GM19328 (cell line): ENCODE data around the gene RNU5B-1.
"Not testable (repeated sequence)": the region's sequence is repeated elsewhere in the genome, so short reads cannot be mapped to it uniquely, and the experiment has no call there.

Experiments used
- ATAC-seq: cut with Tn5 transposase; IDR thresholded peaks from one replicate; pipeline ENCODE4 v1.9.1; 2021; ENCODE audit warnings: mild to moderate bottlenecking, moderate library complexity; ENCODE audit not compliant: unreplicated experiment

Gene RNU5B-1

DNA sequence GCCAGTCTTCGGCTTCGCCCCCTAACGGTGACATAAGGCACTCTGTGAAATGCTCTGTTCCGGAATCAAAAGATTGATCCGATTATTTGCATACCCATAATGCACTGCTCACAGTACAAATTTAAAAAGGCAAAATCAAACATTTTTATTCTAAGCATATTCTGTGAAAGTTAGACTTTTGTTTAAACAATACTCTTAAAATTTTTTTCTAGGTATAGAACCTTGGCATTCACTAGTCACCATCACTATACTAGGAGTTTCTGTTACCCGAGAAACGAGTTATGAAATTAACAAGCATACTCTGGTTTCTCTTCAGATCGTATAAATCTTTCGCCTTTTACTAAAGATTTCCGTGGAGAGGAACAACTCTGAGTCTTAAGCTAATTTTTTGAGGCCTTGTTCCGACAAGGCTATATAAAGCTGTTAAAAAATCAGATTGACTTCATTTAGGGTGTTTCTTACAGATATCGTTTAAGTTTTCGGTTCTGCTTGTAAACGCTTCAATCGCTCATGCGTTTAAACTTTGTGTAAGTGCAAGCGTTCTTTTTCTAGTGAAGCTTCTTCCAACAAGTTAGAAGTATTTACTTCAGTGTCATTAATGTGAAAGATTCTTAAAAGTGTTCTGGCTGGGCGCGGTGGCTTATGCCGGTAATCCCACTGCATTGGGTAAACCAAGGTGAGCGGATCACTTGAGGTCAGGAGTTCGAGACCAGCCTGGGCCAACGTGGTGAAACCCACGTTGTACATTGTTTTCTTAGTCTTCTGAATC, at the start of gene RNU5B-1:
Gene RNU5B-1 (plus strand): TSS at position 297 of the 769 bp plus-strand sequence.
- peak; percentile 57 for ATAC-seq

DNA sequence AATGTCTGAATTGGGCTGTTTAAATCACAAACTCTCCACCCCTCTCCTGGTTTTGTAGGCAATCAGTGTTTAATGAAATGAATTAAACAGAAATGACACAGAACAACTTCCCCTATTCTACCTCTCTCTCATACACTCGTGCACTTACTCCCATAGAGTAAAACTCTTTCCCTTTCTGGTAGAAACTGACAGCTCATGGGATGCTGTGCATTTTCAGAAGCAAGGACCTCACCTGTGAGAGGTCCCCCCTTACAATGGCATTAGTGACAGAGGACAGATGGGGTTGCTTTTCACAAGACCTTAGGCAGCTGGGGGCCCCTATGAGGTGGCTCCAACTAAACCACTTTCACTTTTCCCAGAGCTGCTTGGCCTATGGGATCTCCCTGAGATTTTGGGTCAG, 49.7 kb upstream of the RNU5B-1 start:
- no peak for ATAC-seq

DNA sequence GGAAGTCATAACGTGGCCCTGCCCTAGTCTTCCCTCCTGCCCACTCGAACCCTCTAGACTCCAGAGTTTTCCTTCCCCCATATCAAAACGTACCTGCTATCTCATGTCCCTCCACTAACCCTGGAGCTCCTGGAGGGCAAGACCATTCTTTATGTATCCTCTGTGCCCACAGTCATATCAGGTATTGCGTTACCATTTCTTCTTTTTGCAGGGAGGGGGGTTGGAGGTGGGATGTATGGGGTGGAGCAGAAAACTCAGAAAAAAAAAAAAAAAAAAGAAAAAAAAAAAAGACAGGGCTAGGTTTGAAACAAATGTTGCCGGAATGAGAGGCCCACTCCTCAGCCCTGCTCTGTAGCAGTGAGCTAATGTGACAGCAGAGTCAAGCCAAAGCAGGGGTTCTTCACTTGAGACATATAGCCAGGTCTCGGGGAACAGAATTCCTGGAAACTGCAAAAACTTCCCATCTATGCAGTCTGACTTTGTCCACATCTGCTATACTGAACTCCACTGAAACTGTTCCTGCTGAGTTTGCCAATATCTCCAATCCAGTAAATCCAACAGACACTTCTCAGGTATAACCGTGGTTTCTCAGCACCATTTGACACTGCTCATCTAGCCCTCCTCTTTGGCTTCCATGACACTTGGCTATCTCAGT, 48.9 kb upstream of the RNU5B-1 start:
- ATAC-seq, result no peak

- ATAC-seq, result no peak
Measured at GRCh38 chr15:65258375-65259262, 45.9 kb upstream of the RNU5B-1 start.

GRCh38 chr15:65259367-65259797, 45.1 kb upstream of the RNU5B-1 start:
- ATAC-seq, result no peak

GRCh38 chr15:65260968-65261367, 43.5 kb upstream of the RNU5B-1 start:
- ATAC-seq, result no peak

DNA sequence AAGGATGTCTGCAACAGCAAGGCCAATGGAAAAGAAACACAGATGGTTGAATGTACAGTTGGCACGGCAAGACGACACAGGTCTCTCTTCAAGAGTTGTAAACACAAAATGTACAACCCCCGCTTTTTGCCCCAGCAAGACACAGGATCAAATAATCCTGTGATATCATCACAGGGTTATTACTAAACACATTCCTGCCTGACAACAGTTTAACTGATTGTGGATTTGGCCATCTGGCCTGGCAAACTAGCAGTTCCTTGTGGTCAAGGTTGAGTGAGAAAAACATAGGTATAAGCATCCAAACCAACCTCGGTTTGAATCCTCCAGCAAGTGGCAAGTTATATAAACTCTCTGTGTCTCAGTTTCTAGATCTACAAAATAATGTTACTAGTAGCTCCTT, 41.2 kb upstream of the RNU5B-1 start:
- ATAC-seq, result no peak

GRCh38 chr15:65264863-65265430, 39.5 kb upstream of the RNU5B-1 start:
- ATAC-seq, result no peak

DNA sequence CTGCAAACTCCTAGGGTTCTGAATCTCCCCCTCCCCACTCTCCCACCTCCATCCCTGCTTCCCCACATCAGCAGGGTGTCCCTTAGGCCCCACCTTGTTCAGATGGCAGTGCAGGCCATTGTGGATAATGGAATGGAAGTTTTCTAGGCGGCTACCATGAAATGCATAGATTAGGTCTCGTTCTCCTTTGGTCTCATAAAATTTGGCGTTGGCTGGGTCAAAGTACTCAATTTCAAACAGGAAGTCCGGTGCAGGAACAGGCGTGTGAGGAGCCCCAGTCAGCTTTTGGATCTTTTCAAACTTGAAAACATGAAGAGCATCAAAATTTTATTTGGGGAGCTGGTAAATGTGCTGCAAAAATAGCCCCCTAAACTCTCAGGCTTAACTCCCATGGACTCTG, 38.0 kb upstream of the RNU5B-1 start:
- no peak for ATAC-seq

GRCh38 chr15:65268411-65268810, 36.1 kb upstream of the RNU5B-1 start:
- ATAC-seq, result no peak

- ATAC-seq, result not testable (repeated sequence)
Measured at GRCh38 chr15:65270811-65271545, 33.5 kb upstream of the RNU5B-1 start.

- no peak for ATAC-seq
Measured at GRCh38 chr15:65275104-65275727, 29.3 kb upstream of the RNU5B-1 start.

- no peak for ATAC-seq
Measured at GRCh38 chr15:65275728-65276126, 28.8 kb upstream of the RNU5B-1 start.

DNA sequence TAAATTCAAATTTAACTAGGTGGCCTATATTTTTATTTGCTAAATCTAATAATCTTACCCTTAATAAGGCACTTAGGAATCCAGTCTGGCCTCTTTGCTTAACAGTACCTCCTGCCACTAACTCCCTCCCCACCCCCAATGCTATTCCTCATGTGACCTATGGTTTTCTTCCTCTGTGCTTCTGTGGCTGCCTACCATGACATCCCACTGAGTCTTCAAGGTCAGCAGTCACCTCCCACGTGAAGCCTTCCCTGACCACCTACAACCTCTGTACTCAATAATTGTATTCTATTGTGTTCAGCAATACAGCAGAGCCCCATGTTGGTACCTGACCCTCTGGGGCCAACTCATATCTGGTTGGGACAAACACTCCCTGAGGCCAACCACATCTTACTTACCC, 27.5 kb upstream of the RNU5B-1 start:
- no peak for ATAC-seq

GRCh38 chr15:65278480-65278879, 26.0 kb upstream of the RNU5B-1 start:
- ATAC-seq, result no peak

- ATAC-seq, result no peak
Measured at GRCh38 chr15:65285291-65286068, 19.0 kb upstream of the RNU5B-1 start.

GRCh38 chr15:65286069-65286703, 18.3 kb upstream of the RNU5B-1 start:
- peak; percentile 21 for ATAC-seq

- peak; percentile 94 for ATAC-seq
Measured at GRCh38 chr15:65286704-65287519, 17.6 kb upstream of the RNU5B-1 start, which contains the start of gene PARP16. Gene PARP16 (minus strand): TSS chr15:65286883. CDS start chr15:65286426, 457 bp downstream.
